ENCODE results near the gene CLPTM1L. TPM values are rescaled to one million over a fixed set of nuclear protein-coding genes. Genes with fewer than 3 reads are reported as not detected.
A peak's percentile ranks its signal among the peaks of the same experiment; 100 is the strongest.

Gene CLPTM1L
- total RNA-seq, 2 experiments from 2014 or later: 395 TPM

- Histone ChIP-seq H3K79me2 (ENCODE audit: insufficient read depth, low read depth, low read length) (peaks cover 42% of the 10 kb centered on the region), H2AFZ (ENCODE audit: low read length) (no peak overlapping the region), H3K9me3 (ENCODE audit: low read length) (no peaks in the 10 kb centered on the region), H3K4me3 (ENCODE audit: low read depth, low read length, poor library complexity, severe bottlenecking) (no peak overlapping the region), H3K36me3 (ENCODE audit: insufficient read depth, low read length) (peaks cover 95% of the 10 kb centered on the region), H4K20me1 (ENCODE audit: insufficient read depth, low read length) (no peaks in the 10 kb centered on the region; the same call in 1 of the 2 replicates), H3K4me2 (ENCODE audit: low read length) (peak overlapping the region; percentile 55), H3K27ac (ENCODE audit: low read depth, low read length, poor library complexity, severe bottlenecking) (peak overlapping the region; percentile 83), H3K4me1 (ENCODE audit: insufficient read depth, low read length, poor library complexity, severe bottlenecking) (peaks cover 43% of the 10 kb centered on the region), H3K9me2 (ENCODE audit: insufficient read depth, low read length) (no peaks in the 10 kb centered on the region)
- ChIA-PET CTCF (ENCODE audit: unreplicated experiment) (no interaction called here), POLR2A (interaction anchor here (1.3 kb wide), 1 partner anchor 21 kb away, joined by 3 read pairs; no protein-coding TSS in a partner anchor)
- BruUV-seq (replicated peaks): no TSS peak
- no peak for DNase-seq (ENCODE audit: low spot score)
- TF ChIP-seq CTCF (conservative IDR thresholded peaks at IDR 0.05; ENCODE audit: low read length): no peak
- TF ChIP-seq EZH2phosphoT487 (IDR thresholded peaks at IDR 0.05; ENCODE audit: borderline replicate concordance, low read depth, low read length): no peak
- intact Hi-C loops (cut with micrococcal nuclease; ENCODE audit: unreplicated experiment): no loop called here
Observed at GRCh38 chr5:1336749-1337488, 8.0 kb downstream of the CLPTM1L start.

GRCh38 chr5:1336106-1336561 lies 8.8 kb downstream of the CLPTM1L start:
- Histone ChIP-seq H3K4me2 (ENCODE audit: low read length) (peak overlapping the region; percentile 55), H3K79me2 (ENCODE audit: insufficient read depth, low read depth, low read length) (peaks cover 36% of the 10 kb centered on the region), H3K27ac (ENCODE audit: low read depth, low read length, poor library complexity, severe bottlenecking) (peak overlapping the region; percentile 83), H3K4me1 (ENCODE audit: insufficient read depth, low read length, poor library complexity, severe bottlenecking) (peaks cover 36% of the 10 kb centered on the region), H2AFZ (ENCODE audit: low read length) (no peak overlapping the region), H3K4me3 (ENCODE audit: low read depth, low read length, poor library complexity, severe bottlenecking) (peak overlapping the region; percentile 4), H4K20me1 (ENCODE audit: insufficient read depth, low read length) (no peaks in the 10 kb centered on the region; the same call in 1 of the 2 replicates), H3K9me2 (ENCODE audit: insufficient read depth, low read length) (no peaks in the 10 kb centered on the region), H3K9me3 (ENCODE audit: low read length) (no peaks in the 10 kb centered on the region), H3K36me3 (ENCODE audit: insufficient read depth, low read length) (peaks cover 95% of the 10 kb centered on the region)
- ChIA-PET CTCF (ENCODE audit: unreplicated experiment) (interaction anchor here (1.1 kb wide), 1 partner anchor 10 kb away, joined by 6 read pairs; no protein-coding TSS in a partner anchor), POLR2A (interaction anchor here (1.3 kb wide), 1 partner anchor 20 kb away, joined by 3 read pairs; no protein-coding TSS in a partner anchor)
- BruUV-seq (replicated peaks): no TSS peak
- DNase-seq (ENCODE audit: low spot score): peak; percentile 81
- TF ChIP-seq EZH2phosphoT487 (IDR thresholded peaks at IDR 0.05; ENCODE audit: borderline replicate concordance, low read depth, low read length) (no peak), CTCF (conservative IDR thresholded peaks at IDR 0.05; ENCODE audit: low read length) (no peak)
- intact Hi-C loops (cut with micrococcal nuclease; ENCODE audit: unreplicated experiment): no loop called here
